ENCODE data around the gene THSD4. TPM values are rescaled to one million over a fixed set of nuclear protein-coding genes. Genes with fewer than 3 reads are reported as not detected.
A peak's percentile ranks its signal among the peaks of the same experiment; 100 is the strongest.
"Not testable (repeated sequence)": the region's sequence is repeated elsewhere in the genome, so short reads cannot be mapped to it uniquely, and the experiment has no call there.

The THSD4 gene
- polyA plus RNA-seq, 12 donors, result 18.2 to 45.9 (median 26.2) TPM; not detected in 1

- no peak for DNase-seq
These were observed 141.8 kb downstream of the THSD4 start for GRCh38 chr15:71256934-71257664.

DNA sequence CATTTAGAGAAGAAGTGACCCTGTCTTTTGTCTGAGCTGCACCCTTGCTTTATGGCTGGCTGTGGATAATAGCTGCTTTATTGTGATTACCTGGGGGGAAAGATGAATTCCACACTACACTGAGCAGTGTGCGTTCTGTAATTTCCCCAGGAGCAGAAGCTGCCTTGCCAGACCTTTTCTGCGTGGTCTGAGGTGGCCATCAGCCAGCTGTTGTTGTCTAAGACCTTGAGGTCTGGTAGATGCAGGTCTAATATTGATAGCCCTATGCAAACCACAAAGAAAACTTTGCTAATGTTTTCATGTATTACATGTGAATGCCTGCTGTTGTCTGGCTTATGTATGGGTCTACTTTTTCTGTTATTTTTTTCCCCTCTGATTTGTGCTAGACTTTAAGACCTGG, 144.6 kb downstream of the THSD4 start:
- DNase-seq, result no peak

- no peak for DNase-seq
These were observed 146.1 kb downstream of the THSD4 start for GRCh38 chr15:71261418-71261817.

DNA sequence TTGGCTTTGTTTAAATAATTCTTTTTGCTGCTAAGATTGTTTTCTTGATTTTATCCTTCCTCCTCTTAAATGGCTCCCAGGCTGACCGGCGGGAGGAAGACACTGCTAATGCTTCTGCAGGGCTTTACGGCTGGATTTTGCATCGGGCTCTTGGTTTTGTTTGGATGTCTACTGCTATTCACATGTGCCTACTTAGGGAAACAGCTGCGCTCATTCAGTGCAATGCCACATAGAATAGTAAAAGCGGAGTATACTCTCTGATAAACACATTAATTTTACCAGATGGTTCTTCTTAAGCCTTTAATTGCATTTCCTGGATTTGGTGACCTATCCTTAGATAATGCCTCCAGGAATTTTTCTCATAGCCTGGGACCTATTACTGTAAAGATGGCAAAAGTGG, 146.6 kb downstream of the THSD4 start:
- no peak for DNase-seq

GRCh38 chr15:71262599-71262998, 147.3 kb downstream of the THSD4 start:
- no peak for DNase-seq

DNA sequence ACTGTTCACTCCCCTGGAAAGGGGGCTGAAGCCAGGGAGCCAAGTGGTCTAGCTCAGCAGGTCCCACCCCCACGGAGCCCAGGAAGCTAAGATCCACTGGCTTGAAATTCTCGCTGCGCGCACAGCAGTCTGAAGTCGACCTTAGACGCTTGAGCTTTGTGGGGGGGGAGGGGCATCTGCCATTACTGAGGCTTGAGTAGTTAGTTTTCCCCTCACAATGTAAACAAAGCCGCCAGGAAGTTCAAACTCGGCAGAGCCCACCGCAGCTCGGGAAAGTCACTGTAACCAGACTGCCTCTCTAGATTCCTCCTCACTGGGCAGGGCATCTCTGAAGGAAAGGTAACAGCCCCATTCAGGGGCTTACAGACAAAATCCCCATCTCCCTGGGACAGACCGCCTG, 150.3 kb downstream of the THSD4 start:
- DNase-seq, result not testable (repeated sequence)

DNA sequence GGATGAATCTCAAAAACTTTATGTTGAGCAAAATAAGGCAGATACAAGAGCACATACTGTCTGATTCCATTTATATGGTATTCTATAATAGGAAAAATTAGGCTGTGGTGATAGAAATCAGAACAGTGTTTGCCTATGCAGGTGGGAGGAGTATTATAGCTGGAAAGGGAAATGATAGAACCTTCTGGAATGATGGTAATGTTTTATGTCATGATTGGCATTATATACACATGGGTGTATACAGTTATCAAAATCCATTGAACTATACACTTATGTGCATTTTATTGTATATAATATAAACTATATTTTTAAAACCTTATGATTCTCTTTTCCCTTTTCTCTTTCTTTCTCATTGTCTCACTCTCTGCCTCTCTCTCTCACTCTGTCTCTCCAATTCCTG, 156.1 kb downstream of the THSD4 start:
- no peak for DNase-seq

DNA sequence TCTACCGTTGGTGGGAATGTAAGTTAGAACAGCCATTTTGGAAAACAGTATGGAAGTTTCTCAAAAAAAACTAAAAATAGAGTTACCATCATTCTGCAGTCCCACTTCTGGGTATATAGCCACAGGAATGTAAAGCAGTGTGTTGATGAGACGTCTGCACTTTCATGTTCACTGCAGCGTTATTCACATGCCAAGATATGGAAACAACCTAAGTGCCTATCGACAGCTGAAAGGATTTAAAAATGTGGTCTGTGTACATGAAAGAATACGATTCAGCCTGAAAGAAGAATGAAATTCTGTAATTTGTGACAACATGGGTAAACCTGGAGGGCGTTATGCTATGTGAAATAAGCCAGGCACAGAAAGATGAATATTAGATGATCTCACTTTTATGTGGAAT, 157.7 kb downstream of the THSD4 start:
- no peak for DNase-seq

- peak; percentile 70 for DNase-seq
These were observed 158.6 kb downstream of the THSD4 start for GRCh38 chr15:71273731-71274447.

GRCh38 chr15:71274448-71274798, 159.2 kb downstream of the THSD4 start:
- no peak for DNase-seq

- DNase-seq, result no peak
These were observed 159.8 kb downstream of the THSD4 start for GRCh38 chr15:71275098-71275497.

GRCh38 chr15:71275566-71276335, 160.5 kb downstream of the THSD4 start:
- no peak for DNase-seq

- DNase-seq, result no peak
These were observed 161.0 kb downstream of the THSD4 start for GRCh38 chr15:71276336-71276665.

- peak; percentile 78 for DNase-seq
These were observed 163.9 kb downstream of the THSD4 start for GRCh38 chr15:71278989-71279756.

GRCh38 chr15:71279757-71280141, 164.5 kb downstream of the THSD4 start:
- no peak for DNase-seq

GRCh38 chr15:71280206-71280605, 164.9 kb downstream of the THSD4 start:
- no peak for DNase-seq

- no peak for DNase-seq
These were observed 166.0 kb downstream of the THSD4 start for GRCh38 chr15:71281256-71281655.

- DNase-seq, result peak; percentile 72
These were observed 166.8 kb downstream of the THSD4 start for GRCh38 chr15:71282076-71282475.

GRCh38 chr15:71288348-71288955, 173.2 kb downstream of the THSD4 start:
- DNase-seq, result no peak

DNA sequence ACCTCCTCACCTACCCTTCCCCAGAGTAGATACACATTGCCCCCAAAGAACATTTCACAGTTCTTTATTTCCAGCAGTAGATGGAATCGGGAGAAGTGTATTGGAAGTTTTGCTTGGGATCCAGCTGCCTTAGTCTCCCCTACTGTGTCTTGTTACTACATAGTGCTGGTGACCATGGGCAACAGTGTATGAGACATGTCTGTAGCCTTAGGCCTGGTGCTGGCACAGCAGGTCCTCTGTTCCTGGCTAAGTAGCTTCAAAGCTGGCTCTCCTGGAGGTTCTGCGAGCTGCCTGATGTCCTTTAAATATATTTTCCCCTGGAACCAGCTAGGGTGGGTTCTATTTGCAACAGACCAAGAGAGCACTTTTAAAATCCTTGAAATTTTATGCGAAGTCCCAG, 174.7 kb downstream of the THSD4 start:
- DNase-seq, result no peak

- DNase-seq, result peak; percentile 75
These were observed 175.8 kb downstream of the THSD4 start for GRCh38 chr15:71290881-71291635.
